Dendritic cell treated with granulocyte-macrophage colony-stimulating factor and Interleukin-4, amounts not matched to agents 40 ng/mL and 50 ng/mL, for 4 days (primary cell): Measurements from ENCODE around the gene TSPYL2.

Source experiments
- H3K27ac Mint-ChIP-seq: one replicate; pipeline ENCODE4 v1.8.0; 2022; ENCODE audit warnings: mild to moderate bottlenecking, mixed read lengths
- H3K27me3 Mint-ChIP-seq: one replicate; pipeline ENCODE4 v1.8.0; 2022; ENCODE audit warnings: mild to moderate bottlenecking, mixed read lengths
- H3K36me3 Mint-ChIP-seq: one replicate; pipeline ENCODE4 v1.8.0; 2022; ENCODE audit warnings: low read depth, mixed read lengths
- H3K4me1 Mint-ChIP-seq: one replicate; pipeline ENCODE4 v1.8.0; 2022; ENCODE audit warnings: low read depth, mixed read lengths
- H3K4me3 Mint-ChIP-seq: one replicate; pipeline ENCODE4 v1.8.0; 2022; ENCODE audit warnings: mild to moderate bottlenecking, moderate library complexity, mixed read lengths
- H3K9me3 Mint-ChIP-seq: one replicate; pipeline ENCODE4 v1.8.0; 2022; ENCODE audit warnings: mixed read lengths
- intact Hi-C: fragments of 100-400 bp; cut with micrococcal nuclease; formaldehyde crosslinking; loops from one replicate; pipeline ENCODE4 v1.15.0; 2022

The TSPYL2 gene

DNA sequence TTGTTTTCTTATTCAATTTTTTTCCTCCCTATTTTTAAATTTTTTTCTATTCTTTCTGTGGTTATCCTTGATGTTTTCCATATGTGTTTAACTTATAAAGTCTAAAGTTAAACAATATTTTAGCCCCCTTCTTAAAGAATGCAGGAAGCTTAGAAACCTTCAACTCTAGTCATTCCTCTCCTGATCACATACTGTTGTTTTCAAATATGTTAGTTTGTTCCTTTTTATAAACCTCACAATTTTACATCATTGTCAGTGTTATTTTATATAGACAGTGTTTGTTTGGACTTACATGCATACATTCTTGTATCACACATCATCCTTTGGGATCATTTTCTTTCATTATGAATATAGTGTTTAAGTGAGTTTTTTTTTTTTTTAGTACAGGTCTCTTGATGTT is 43.3 kb downstream of the TSPYL2 start:
- H3K4me1 Mint-ChIP-seq, result no peaks in the 10 kb centered on the region
- intact Hi-C loops, result no loop called here
- no peak overlapping the region for H3K27ac Mint-ChIP-seq
- peaks cover 8% of the 10 kb centered on the region for H3K36me3 Mint-ChIP-seq
- no peaks in the 10 kb centered on the region for H3K27me3 Mint-ChIP-seq
- no peak overlapping the region for H3K4me3 Mint-ChIP-seq
- no peaks in the 10 kb centered on the region for H3K9me3 Mint-ChIP-seq

DNA sequence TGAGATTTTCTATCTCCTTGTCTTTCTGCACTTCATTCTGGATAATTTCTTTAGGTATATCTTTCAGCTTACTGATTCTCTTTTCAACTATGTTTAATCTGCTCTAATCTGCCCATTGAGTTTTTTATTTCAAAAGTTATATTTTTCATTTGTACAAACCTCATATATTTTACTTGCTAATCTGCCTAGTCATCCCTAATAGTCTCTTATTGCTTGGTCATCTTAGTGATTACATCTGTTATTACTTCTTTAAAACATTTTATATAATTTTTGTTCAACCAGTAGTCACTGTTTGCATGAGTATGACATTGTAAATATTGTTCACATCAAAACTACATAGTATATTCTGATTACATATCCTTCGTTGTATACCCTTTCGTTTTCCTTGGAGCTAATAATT is 44.2 kb downstream of the TSPYL2 start:
- H3K36me3 Mint-ChIP-seq, result peaks cover 14% of the 10 kb centered on the region
- no peaks in the 10 kb centered on the region for H3K27me3 Mint-ChIP-seq
- no peak overlapping the region for H3K4me3 Mint-ChIP-seq
- intact Hi-C loops, result no loop called here
- H3K9me3 Mint-ChIP-seq, result no peaks in the 10 kb centered on the region
- no peak overlapping the region for H3K27ac Mint-ChIP-seq
- H3K4me1 Mint-ChIP-seq, result no peaks in the 10 kb centered on the region

DNA sequence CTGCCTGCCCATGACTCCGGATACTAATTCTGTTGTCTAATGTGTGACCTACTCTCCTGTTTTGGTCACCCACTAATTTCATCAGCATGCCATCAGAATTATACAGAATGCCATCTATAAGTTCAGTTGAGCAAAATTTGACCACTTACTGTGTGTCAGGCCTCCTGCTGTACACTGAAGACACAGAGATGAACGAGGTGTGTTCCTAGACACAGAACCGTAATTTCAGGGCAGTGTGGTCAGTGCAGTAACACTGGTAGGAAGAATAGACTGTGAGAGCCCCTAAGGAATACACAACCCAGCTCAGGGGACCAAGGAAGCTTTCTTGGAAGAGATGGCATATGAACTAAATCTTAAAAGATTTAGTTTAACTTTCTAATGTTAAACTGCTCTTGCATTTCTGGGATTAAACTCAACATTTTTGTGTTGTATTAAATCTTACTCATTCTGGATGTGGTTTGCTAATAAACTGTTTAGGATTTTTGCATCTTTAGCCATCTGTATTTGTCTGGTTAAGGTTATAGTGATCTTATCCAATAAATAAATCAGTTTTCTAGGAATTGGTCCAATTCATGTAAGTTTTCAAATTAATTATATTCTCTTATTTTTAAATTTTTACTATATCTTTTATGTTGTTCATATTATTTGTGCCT is 46.1 kb downstream of the TSPYL2 start:
- H3K36me3 Mint-ChIP-seq, result peaks cover 23% of the 10 kb centered on the region
- no peak overlapping the region for H3K27ac Mint-ChIP-seq
- H3K27me3 Mint-ChIP-seq, result no peaks in the 10 kb centered on the region
- intact Hi-C loops, result no loop called here
- H3K4me3 Mint-ChIP-seq, result no peak overlapping the region
- H3K9me3 Mint-ChIP-seq, result no peaks in the 10 kb centered on the region
- H3K4me1 Mint-ChIP-seq, result no peaks in the 10 kb centered on the region

DNA sequence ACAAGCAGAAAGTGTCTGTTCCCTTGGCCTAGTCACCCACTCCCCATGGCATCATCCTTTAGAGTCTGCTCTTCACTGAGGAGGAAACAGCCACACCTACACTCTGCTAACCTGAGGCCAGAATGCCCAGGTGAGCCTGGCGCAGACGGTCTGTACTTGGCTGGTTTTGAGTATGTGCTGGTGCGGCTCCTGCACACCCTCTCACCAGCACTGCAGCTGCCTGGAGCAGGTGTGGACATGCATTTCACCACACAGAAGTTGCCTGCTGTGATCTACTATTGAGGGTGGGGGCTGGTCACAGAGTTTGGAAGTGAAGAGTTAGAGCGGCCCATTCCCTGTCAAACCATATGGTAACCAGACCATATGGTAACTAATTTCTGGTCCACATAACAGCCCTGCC is 51.2 kb downstream of the TSPYL2 start:
- Mint-ChIP-seq H3K27ac (no peak overlapping the region), H3K27me3 (no peaks in the 10 kb centered on the region), H3K9me3 (no peaks in the 10 kb centered on the region), H3K4me1 (no peaks in the 10 kb centered on the region), H3K4me3 (no peak overlapping the region), H3K36me3 (peaks cover 38% of the 10 kb centered on the region)
- intact Hi-C loops, result no loop called here

DNA sequence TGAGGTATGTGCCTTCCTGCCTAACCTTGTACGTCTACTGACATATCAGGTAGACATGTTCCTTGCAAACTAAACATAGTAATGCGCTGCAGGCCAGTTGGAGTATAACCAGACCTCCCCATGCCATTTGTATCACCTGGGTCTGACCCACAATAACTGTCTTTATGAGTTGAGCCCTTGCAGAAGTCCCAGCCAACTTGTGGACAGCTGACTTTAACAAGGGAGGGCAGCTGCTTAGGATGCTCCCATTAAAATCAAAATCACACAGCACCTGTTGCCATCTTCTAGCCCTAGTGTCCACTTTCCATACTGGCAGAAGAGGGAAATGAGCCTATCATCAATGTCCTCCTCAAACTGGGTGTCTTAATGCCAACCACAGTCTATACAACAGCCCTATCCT is 53.4 kb downstream of the TSPYL2 start:
- Mint-ChIP-seq H3K27me3 (no peaks in the 10 kb centered on the region), H3K36me3 (peaks cover 37% of the 10 kb centered on the region), H3K9me3 (no peaks in the 10 kb centered on the region), H3K27ac (no peak overlapping the region), H3K4me3 (no peak overlapping the region), H3K4me1 (no peaks in the 10 kb centered on the region)
- intact Hi-C loops, result no loop called here
